DMS153 treated with DMSO at 0.1 percent for 48 hours (cell line): ENCODE measurements around the gene RAD1.

Experiments used
- DNase-seq: peaks from one replicate; lab custom pipeline; 2025; ENCODE audit not compliant: unreplicated experiment; lab: John Stamatoyannopoulos, UW

RAD1 gene

GRCh38 chr5:34867660-34868059 lies 47.6 kb downstream of the RAD1 start:
- DNase-seq: no peak

GRCh38 chr5:34866989-34867471 lies 48.3 kb downstream of the RAD1 start:
- no peak for DNase-seq

- no peak for DNase-seq
These were observed 50.2 kb downstream of the RAD1 start for GRCh38 chr5:34865091-34865490.

GRCh38 chr5:34863946-34864345 lies 51.4 kb downstream of the RAD1 start:
- no peak for DNase-seq

- DNase-seq: no peak
These were observed 56.1 kb downstream of the RAD1 start for GRCh38 chr5:34859253-34859652.

GRCh38 chr5:34858790-34859189 lies 56.5 kb downstream of the RAD1 start:
- no peak for DNase-seq

- no peak for DNase-seq
These were observed 57.4 kb downstream of the RAD1 start for GRCh38 chr5:34857894-34858293.

GRCh38 chr5:34857161-34857560 lies 58.1 kb downstream of the RAD1 start:
- DNase-seq: no peak
